Effector CD8-positive, alpha-beta T cell (primary cell): ENCODE measurements around the gene OPRM1.

Experiments
- DNase-seq: peaks from one replicate; lab custom pipeline; 2025; lab: John Stamatoyannopoulos, UW

OPRM1 gene

GRCh38 chr6:154206141-154206540 lies 167.1 kb downstream of the OPRM1 start:
- DNase-seq, result no peak

GRCh38 chr6:154206996-154207395 lies 168.0 kb downstream of the OPRM1 start:
- DNase-seq, result no peak

DNA sequence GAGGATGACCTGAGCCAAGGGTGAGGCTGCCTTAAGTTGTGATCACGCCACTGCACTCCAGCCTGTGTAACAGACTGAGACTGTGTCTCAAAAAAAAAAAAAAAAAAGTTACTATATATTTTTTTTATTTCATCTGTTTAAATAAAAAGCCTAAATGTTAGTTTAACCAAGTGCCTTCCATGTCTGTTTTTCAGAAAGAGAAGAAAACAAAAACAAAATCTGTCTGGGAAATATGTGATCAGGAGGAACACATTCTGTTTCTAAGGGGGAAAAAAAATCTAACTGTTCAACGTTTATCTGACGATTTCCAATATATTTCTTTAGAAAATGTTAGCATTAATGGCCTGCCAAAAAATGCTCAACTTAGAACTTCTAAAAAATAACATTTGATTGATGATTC lies 170.5 kb downstream of the OPRM1 start:
- DNase-seq, result no peak

DNA sequence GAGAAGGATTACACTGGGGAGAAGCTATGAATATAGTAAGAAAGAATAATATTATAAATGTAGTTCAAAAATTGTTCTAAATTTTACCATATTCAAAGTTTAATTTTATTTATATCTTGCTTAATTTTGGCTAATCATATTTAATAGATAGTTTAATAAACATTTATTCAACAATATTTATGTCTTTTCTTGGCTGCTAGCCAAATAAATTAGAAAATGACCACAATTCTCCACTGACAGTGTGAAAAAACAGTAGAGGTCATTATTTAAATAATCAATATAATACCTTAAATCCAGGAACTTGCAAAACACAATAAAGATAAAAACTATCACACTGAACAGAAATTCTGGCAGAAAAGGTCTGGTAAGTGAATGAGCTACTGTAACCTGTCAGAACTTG lies 171.6 kb downstream of the OPRM1 start:
- DNase-seq, result no peak

DNA sequence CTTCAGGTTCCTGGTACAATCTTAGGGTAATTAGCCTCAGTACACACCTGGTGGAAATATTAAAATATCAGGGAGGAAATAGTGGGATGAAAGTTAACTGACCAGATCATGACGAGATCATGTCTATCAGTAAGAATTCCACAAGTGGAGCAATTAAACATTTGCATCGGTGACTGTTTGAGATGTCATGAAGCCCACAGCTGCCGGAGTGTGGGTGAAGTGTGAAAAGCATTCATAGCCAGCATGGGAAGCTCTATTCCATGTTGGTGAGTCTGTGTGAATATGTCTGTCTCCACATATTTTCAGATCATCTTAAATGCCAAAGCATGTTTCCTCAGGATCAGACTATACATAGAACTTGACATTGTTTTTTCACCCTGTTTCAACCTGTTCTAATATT lies 174.7 kb downstream of the OPRM1 start:
- no peak for DNase-seq

GRCh38 chr6:154218301-154218700 lies 179.3 kb downstream of the OPRM1 start:
- no peak for DNase-seq

- DNase-seq, result no peak
Observed at GRCh38 chr6:154218787-154219186, 179.7 kb downstream of the OPRM1 start.

- no peak for DNase-seq
Observed at GRCh38 chr6:154219250-154219649, 180.2 kb downstream of the OPRM1 start.

DNA sequence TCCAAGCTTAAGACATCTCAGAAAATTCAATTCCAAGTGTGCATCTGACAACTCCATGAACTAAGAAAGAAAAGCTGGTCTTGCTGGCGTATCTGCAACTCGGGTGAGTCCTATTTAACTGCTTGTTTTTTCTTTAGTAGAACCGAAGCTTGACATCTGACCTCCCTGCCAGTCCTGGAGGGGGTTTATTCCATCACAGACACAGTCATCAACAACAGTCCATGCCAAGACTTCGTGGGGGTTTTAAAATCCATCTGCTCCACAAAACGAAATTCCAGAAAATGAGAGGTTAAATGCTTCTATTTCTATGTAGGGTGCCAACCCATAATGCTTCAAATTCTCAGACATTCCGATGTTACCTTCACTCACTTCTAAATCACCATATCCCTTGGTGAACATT lies 183.7 kb downstream of the OPRM1 start:
- no peak for DNase-seq

DNA sequence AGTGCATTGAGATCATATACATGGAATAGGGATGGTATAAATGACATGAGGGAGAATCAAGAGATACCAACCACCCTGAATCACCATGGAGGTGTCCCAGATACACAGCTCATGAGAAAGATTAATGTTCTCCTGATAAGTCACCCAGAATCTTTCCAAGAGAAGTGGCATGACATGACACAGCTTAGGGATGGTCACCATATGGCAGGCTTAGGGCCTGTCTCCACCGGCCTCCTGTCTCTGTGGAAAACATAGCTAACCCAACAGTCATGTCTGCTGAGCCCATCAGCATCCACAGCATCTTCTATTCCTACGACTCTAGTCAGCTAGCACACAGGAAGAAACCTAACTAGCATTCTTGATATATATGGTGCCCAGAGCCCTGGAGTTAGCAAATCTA lies 184.3 kb downstream of the OPRM1 start:
- no peak for DNase-seq

DNA sequence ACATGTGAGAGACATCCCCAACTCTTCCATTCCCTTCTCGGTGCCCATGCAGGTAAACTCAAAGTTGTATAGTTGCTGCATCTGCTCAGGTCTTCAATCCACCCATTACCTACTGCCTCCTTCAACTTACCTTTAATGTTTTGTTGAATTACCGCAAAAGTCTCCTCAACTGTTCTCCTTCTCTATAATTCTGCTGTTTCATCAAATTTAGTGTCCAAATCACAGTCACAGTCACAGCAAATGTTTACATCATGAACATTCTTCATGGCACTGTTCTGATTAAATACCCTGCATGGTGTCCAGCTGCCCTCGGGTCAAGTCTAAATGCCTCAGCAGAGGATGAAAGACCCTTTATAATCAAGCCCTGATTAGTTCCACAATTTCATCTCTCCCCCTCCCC lies 187.4 kb downstream of the OPRM1 start:
- DNase-seq, result no peak

- no peak for DNase-seq
Observed at GRCh38 chr6:154227862-154228520, 189.0 kb downstream of the OPRM1 start.

DNA sequence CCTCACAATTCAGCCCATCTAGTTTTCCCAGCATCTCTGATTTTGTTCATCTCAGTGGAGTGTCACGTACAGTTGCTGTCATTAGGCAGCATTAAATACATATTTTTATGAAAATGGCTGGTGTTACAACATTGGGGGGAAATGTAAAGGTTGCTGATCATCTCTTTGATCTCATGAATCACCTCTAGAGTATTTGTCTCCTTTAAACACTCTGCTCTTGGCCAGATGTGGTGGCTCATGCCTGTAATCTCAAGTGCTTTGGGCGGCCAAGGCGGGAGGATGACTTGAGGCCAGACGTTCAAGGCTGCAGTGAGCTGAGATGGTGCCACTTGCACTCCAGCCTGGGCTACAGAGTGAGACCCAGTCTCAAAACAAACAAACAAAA lies 189.5 kb downstream of the OPRM1 start:
- no peak for DNase-seq

- DNase-seq, result no peak
Observed at GRCh38 chr6:154229786-154230185, 190.7 kb downstream of the OPRM1 start.

GRCh38 chr6:154230393-154230792 lies 191.4 kb downstream of the OPRM1 start:
- DNase-seq, result no peak

- no peak for DNase-seq
Observed at GRCh38 chr6:154230910-154231595, 192.0 kb downstream of the OPRM1 start.

- no peak for DNase-seq
Observed at GRCh38 chr6:154232013-154232910, 193.2 kb downstream of the OPRM1 start.

DNA sequence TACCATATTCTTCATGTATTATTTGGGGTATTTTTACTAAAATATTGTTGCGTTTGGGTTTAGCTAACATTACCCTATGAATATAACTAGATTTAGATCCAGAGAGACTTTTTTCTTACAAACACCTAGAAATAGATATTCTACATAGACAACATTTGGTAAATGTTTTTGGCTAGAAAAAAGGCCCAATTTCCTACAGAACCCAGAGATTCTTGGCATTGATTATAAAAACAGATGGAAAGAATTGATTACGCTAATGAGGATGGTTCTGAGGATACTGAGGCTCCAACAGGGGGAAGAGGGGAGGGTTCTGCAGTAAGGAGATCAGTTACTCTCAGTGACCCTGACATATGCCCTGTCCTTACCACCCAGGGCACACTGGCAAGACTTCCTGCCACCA lies 194.3 kb downstream of the OPRM1 start:
- no peak for DNase-seq

- no peak for DNase-seq
Observed at GRCh38 chr6:154234019-154234772, 195.2 kb downstream of the OPRM1 start.

- no peak for DNase-seq
Observed at GRCh38 chr6:154236646-154237301, 197.7 kb downstream of the OPRM1 start.

DNA sequence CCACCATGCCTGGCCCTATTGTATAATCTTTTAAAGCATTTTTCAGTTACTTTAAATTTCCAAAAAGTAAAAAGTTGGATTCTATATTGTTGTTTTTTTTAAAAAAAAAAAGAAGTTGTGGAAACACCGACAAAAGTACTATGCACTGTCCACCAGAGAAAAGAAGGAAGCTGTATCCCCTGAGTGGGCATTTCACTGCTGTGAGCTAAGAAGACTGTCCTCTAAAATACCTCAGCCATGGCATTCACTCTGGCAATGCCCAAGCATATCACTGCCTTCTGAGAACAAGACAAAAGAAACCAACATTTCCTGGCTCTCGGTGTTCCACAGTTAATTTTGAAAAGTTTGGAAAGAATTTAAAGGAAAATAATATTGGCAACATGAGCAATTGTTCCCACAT lies 199.8 kb downstream of the OPRM1 start:
- DNase-seq, result no peak

DNA sequence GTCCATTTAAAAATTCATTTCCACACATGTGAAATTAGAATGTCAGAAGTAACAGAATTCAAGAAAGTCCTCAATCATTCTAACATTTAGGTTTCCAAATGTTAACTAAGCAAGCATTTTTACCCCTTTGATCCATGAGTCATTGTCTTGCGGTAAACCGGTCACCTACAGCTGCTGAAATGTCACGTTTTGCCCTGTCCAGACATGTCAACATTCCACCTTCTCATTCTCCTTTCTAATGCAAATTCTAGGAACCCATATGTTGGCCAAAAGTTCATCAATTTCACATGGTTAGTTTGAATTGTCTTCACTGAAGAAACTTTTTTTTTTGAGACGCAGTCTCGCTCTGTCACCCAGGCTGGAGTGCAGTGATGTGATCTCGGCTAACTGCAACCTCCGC lies 200.4 kb downstream of the OPRM1 start:
- DNase-seq, result no peak
